BLaER1 treated with 17β-estradiol and CSF1 and Interleukin-3, amounts not matched to agents 10 nM and 100 nM (cell line): ENCODE results near the gene PPFIA2.
"Not testable (repeated sequence)": the region's sequence is repeated elsewhere in the genome, so short reads cannot be mapped to it uniquely, and the experiment has no call there.

Experiments
- H3K27ac ChIP-seq, 11 experiments: shearing (Covaris generic); formaldehyde crosslinking; 2 replicates each; pipeline ENCODE4 v1.8.1; 2022
- H3K27me3 ChIP-seq, 11 experiments: shearing (Covaris generic); formaldehyde crosslinking; 2 replicates each; pipeline ENCODE4 v1.8.1; 2022
- H3K36me3 ChIP-seq, 11 experiments: shearing (Covaris generic); formaldehyde crosslinking; 2 replicates each; pipeline ENCODE4 v1.8.1; 2022
- H3K4me1 ChIP-seq, 10 experiments: shearing (Covaris generic); formaldehyde crosslinking; 2 replicates each; pipeline ENCODE4 v1.8.1; 2022
- H3K4me2 ChIP-seq, 11 experiments: shearing (Covaris generic); formaldehyde crosslinking; 2 replicates each; pipeline ENCODE4 v1.8.1; 2022
- H3K4me3 ChIP-seq, 10 experiments: shearing (Covaris generic); formaldehyde crosslinking; 2 replicates each; pipeline ENCODE4 v1.8.1; 2022
- H3K9ac ChIP-seq, 11 experiments: shearing (Covaris generic); formaldehyde crosslinking; 2 replicates each; pipeline ENCODE4 v1.8.1; 2022
- H3K9me3 ChIP-seq, 11 experiments: shearing (Covaris generic); formaldehyde crosslinking; replicated peaks in 1 of 11; 2 replicates each; pipeline ENCODE4 v1.8.1; 2022
- H4K20me1 ChIP-seq, 11 experiments: shearing (Covaris generic); formaldehyde crosslinking; 2 replicates each; pipeline ENCODE4 v1.8.1; 2022
- Cebpa-rat ChIP-seq, 11 experiments: shearing (Covaris generic); IDR thresholded peaks; 2 replicates each; pipeline ENCODE4 v1.8.1; 2022

PPFIA2 gene

GRCh38 chr12:81222846-81223592, 536.1 kb downstream of the PPFIA2 start:
- no peak for TF ChIP-seq Cebpa-rat (IDR thresholded peaks at IDR 0.05)
- H3K9me3 ChIP-seq: no peaks in the 10 kb centered on the region
- H3K4me3 ChIP-seq: no peak overlapping the region
- no peaks in the 10 kb centered on the region for H3K27me3 ChIP-seq
- no peaks in the 10 kb centered on the region for H4K20me1 ChIP-seq
- H3K4me1 ChIP-seq: no peaks in the 10 kb centered on the region
- H3K9ac ChIP-seq: no peak overlapping the region
- no peaks in the 10 kb centered on the region for H3K36me3 ChIP-seq
- no peak overlapping the region for H3K4me2 ChIP-seq
- H3K27ac ChIP-seq: no peak overlapping the region

- no peaks in the 10 kb centered on the region for H3K27me3 ChIP-seq
- H3K9ac ChIP-seq: no peak overlapping the region
- no peak overlapping the region for H3K4me3 ChIP-seq
- no peak overlapping the region for H3K27ac ChIP-seq
- no peak overlapping the region for H3K4me2 ChIP-seq
- no peaks in the 10 kb centered on the region for H3K9me3 ChIP-seq
- H3K4me1 ChIP-seq: no peaks in the 10 kb centered on the region
- TF ChIP-seq Cebpa-rat (IDR thresholded peaks at IDR 0.05): no peak
- H4K20me1 ChIP-seq: no peaks in the 10 kb centered on the region
- H3K36me3 ChIP-seq: no peaks in the 10 kb centered on the region
These were observed 537.5 kb downstream of the PPFIA2 start for GRCh38 chr12:81221681-81222080.

- Histone ChIP-seq H3K27me3 (no peaks in the 10 kb centered on the region), H3K36me3 (no peaks in the 10 kb centered on the region), H3K27ac (no peak overlapping the region), H3K4me3 (no peak overlapping the region), H3K4me1 (no peaks in the 10 kb centered on the region), H3K9ac (no peak overlapping the region), H4K20me1 (no peaks in the 10 kb centered on the region), H3K4me2 (no peak overlapping the region), H3K9me3 (no peaks in the 10 kb centered on the region)
- no peak for TF ChIP-seq Cebpa-rat (IDR thresholded peaks at IDR 0.05)
These were observed 542.4 kb downstream of the PPFIA2 start for GRCh38 chr12:81216739-81217138.

GRCh38 chr12:81212996-81213696, 546.0 kb downstream of the PPFIA2 start:
- H3K4me1 ChIP-seq: no peaks in the 10 kb centered on the region
- no peaks in the 10 kb centered on the region for H3K27me3 ChIP-seq
- H3K27ac ChIP-seq: no peak overlapping the region
- no peak overlapping the region for H3K9ac ChIP-seq
- H3K4me3 ChIP-seq: no peak overlapping the region
- H3K36me3 ChIP-seq: no peaks in the 10 kb centered on the region
- TF ChIP-seq Cebpa-rat (IDR thresholded peaks at IDR 0.05): no peak
- H3K4me2 ChIP-seq: no peak overlapping the region
- H3K9me3 ChIP-seq: no peaks in the 10 kb centered on the region
- H4K20me1 ChIP-seq: no peaks in the 10 kb centered on the region

GRCh38 chr12:81211306-81211705, 547.8 kb downstream of the PPFIA2 start:
- H3K27ac ChIP-seq: no peak overlapping the region
- H3K27me3 ChIP-seq: no peaks in the 10 kb centered on the region
- TF ChIP-seq Cebpa-rat (IDR thresholded peaks at IDR 0.05): no peak
- H3K9me3 ChIP-seq: no peaks in the 10 kb centered on the region
- no peak overlapping the region for H3K9ac ChIP-seq
- no peaks in the 10 kb centered on the region for H4K20me1 ChIP-seq
- no peak overlapping the region for H3K4me2 ChIP-seq
- no peak overlapping the region for H3K4me3 ChIP-seq
- no peaks in the 10 kb centered on the region for H3K36me3 ChIP-seq
- H3K4me1 ChIP-seq: no peaks in the 10 kb centered on the region

GRCh38 chr12:81209772-81210225, 549.4 kb downstream of the PPFIA2 start:
- not testable (repeated sequence) for H3K4me2 ChIP-seq, H3K9me3 ChIP-seq, H3K27me3 ChIP-seq, H3K4me3 ChIP-seq, H4K20me1 ChIP-seq, H3K36me3 ChIP-seq, H3K27ac ChIP-seq, H3K9ac ChIP-seq, H3K4me1 ChIP-seq

GRCh38 chr12:81209012-81209411, 550.1 kb downstream of the PPFIA2 start:
- no peak overlapping the region for H3K27ac ChIP-seq
- H3K4me2 ChIP-seq: no peak overlapping the region
- TF ChIP-seq Cebpa-rat (IDR thresholded peaks at IDR 0.05): no peak
- no peaks in the 10 kb centered on the region for H3K27me3 ChIP-seq
- H3K9me3 ChIP-seq: no peaks in the 10 kb centered on the region
- H3K9ac ChIP-seq: no peak overlapping the region
- H4K20me1 ChIP-seq: no peaks in the 10 kb centered on the region
- no peaks in the 10 kb centered on the region for H3K36me3 ChIP-seq
- H3K4me1 ChIP-seq: peaks cover 0 to 2% (median 0%) of the 10 kb centered on the region in 10 experiments; a peak in 6 of 20 replicates
- H3K4me3 ChIP-seq: no peak overlapping the region

GRCh38 chr12:81208187-81208911, 550.8 kb downstream of the PPFIA2 start:
- Histone ChIP-seq H3K4me2 (no peak overlapping the region), H3K9ac (no peak overlapping the region), H3K4me1 (peaks cover 0 to 9% (median 2%) of the 10 kb centered on the region in 10 experiments; a peak in 7 of 20 replicates), H3K27ac (no peak overlapping the region), H3K9me3 (no peaks in the 10 kb centered on the region), H3K36me3 (no peaks in the 10 kb centered on the region), H4K20me1 (no peaks in the 10 kb centered on the region), H3K27me3 (no peaks in the 10 kb centered on the region), H3K4me3 (no peak overlapping the region)
- no peak for TF ChIP-seq Cebpa-rat (IDR thresholded peaks at IDR 0.05)
